AG04449 (cell line): Measurements from ENCODE around the gene TOB2.
A peak's percentile ranks its signal among the peaks of the same experiment; 100 is the strongest.

ENCODE experiments used
- CTCF ChIA-PET: fragments of 350-600 bp; formaldehyde crosslinking; extraction: SDS; loops from one replicate; lab custom pipeline; 2021; ENCODE audit warnings: antibody characterized with exemption; lab: Yijun Ruan, JAX
- POLR2A ChIA-PET: fragments of 400-600, 350-600 bp; formaldehyde crosslinking; extraction: SDS; loops from one replicate; lab custom pipeline; 2020; ENCODE audit warnings: antibody characterized with exemption, inconsistent platforms; lab: Yijun Ruan, JAX
- DNase-seq: peaks from one replicate; pipeline ENCODE4 v3.0.0-alpha.2; 2010; ENCODE audit warnings: low read depth, low spot score
- H3K4me3 ChIP-seq: 2 replicates; pipeline ENCODE4 v1.5.1; 2011; ENCODE audit warnings: low read depth, mild to moderate bottlenecking, control low read depth, low read length
- CTCF ChIP-seq: IDR thresholded peaks from one replicate; pipeline ENCODE4 v1.5.1; 2011; ENCODE audit warnings: mild to moderate bottlenecking, moderate library complexity, low read length, control low read depth, inconsistent platforms; ENCODE audit not compliant: insufficient read depth; ENCODE audit errors: missing control alignments

TOB2 gene

GRCh38 chr22:41446639-41447434 lies at the start of gene TOB2:
Gene TOB2, minus strand, starts transcription at chr22:41446801. Its CDS starts 9,456 bp downstream, at chr22:41437345.
- TF ChIP-seq CTCF = no peak
- DNase-seq = peak; percentile 72
- CTCF ChIA-PET = interaction anchor here (0.9 to 2.7 kb wide), 6 partner anchors 12 to 97 kb away, joined by 3 to 17 read pairs (median 6); partner anchors contain the start of gene POLR3H
- H3K4me3 ChIP-seq = peak within 1 kb of the TSS; percentile 86
- POLR2A ChIA-PET = interaction anchor here (0.6 to 4.4 kb wide), 24 partner anchors 10 to 174 kb away, joined by 3 to 50 read pairs (median 4); partner anchors contain the start of genes ACO2, DESI1, PHF5A and RANGAP1

GRCh38 chr22:41491374-41492100 lies 44.9 kb upstream of the TOB2 start:
- H3K4me3 ChIP-seq = no peak overlapping the region
- POLR2A ChIA-PET = no interaction called here
- no peak for TF ChIP-seq CTCF
- no peak for DNase-seq
- CTCF ChIA-PET = interaction anchor here (1.2 to 2.7 kb wide), 4 partner anchors 9 to 28 kb away, joined by 3 to 11 read pairs (median 8); no protein-coding TSS in a partner anchor

GRCh38 chr22:41488596-41489385 lies 42.2 kb upstream of the TOB2 start:
- TF ChIP-seq CTCF = no peak
- ChIA-PET CTCF (interaction anchor here (1.2 to 2.1 kb wide), 2 partner anchors 9 to 29 kb away, joined by 4 to 10 read pairs; no protein-coding TSS in a partner anchor), POLR2A (no interaction called here)
- no peak for DNase-seq
- no peak overlapping the region for H3K4me3 ChIP-seq

GRCh38 chr22:41488076-41488475 lies 41.5 kb upstream of the TOB2 start:
- CTCF ChIA-PET = interaction anchor here (2.1 kb wide), 1 partner anchor 29 kb away, joined by 10 read pairs; no protein-coding TSS in a partner anchor
- H3K4me3 ChIP-seq = no peak overlapping the region
- no peak for TF ChIP-seq CTCF
- POLR2A ChIA-PET = no interaction called here
- no peak for DNase-seq

GRCh38 chr22:41487037-41487935 lies 40.7 kb upstream of the TOB2 start:
- TF ChIP-seq CTCF = no peak
- DNase-seq = no peak
- POLR2A ChIA-PET = no interaction called here
- H3K4me3 ChIP-seq = no peak overlapping the region
- CTCF ChIA-PET = interaction anchor here (2.1 kb wide), 1 partner anchor 30 kb away, joined by 10 read pairs; no protein-coding TSS in a partner anchor
